ENCODE measurements around the gene PSMC3. TPM values are rescaled to one million over a fixed set of nuclear protein-coding genes. Genes with fewer than 3 reads are reported as not detected.

The PSMC3 gene
- total and polyA plus RNA-seq, 2 donors (not counting 1 experiment from before 2014, with no cell fraction given): 36.7 to 62.7 TPM

GRCh38 chr11:47390422-47390760, 35.8 kb downstream of the PSMC3 start:
- H3K4me3 Mint-ChIP-seq: no peak overlapping the region
- Histone ChIP-seq H4K20me1 (ENCODE audit: control insufficient read depth, insufficient read depth, low read length, poor library complexity, severe bottlenecking) (no peaks in the 10 kb centered on the region), H3K36me3 (replicated peaks in 1 of 2; ENCODE audit: control extremely low read depth in 1 of 2, control insufficient read depth in 1 of 2, extremely low read depth in 1 of 2, insufficient read depth in 2 of 2, low read length in 1 of 2) (no peaks in the 10 kb centered on the region), H3K9ac (ENCODE audit: low read length) (no peak overlapping the region), H3K27ac (ENCODE audit: low read length in 2 of 2) (no peak overlapping the region), H3K79me2 (ENCODE audit: control insufficient read depth, insufficient read depth, low read length) (peaks cover 31% of the 10 kb centered on the region), H3K4me2 (replicated peaks; ENCODE audit: low read depth, low read length, poor library complexity, severe bottlenecking) (no peak overlapping the region), H3K9me3 (ENCODE audit: control extremely low read depth in 1 of 3, control insufficient read depth in 2 of 3, insufficient read depth in 1 of 3, low read length in 2 of 3) (no peaks in the 10 kb centered on the region), H3K4me3 (ENCODE audit: control extremely low read depth in 1 of 5, extremely low read depth in 1 of 5, insufficient read depth in 1 of 5, low read depth in 2 of 5, low read length in 4 of 5) (no peak overlapping the region), H3K4me1 (ENCODE audit: control insufficient read depth in 2 of 2, insufficient read depth in 2 of 2, low read length in 2 of 2) (peaks cover 35 to 56% of the 10 kb centered on the region in 2 donors), H2AFZ (ENCODE audit: insufficient read depth, low read depth, low read length, poor library complexity, severe bottlenecking) (no peak overlapping the region), H3K27me3 (replicated peaks in 1 of 4; ENCODE audit: control extremely low read depth in 1 of 4, control insufficient read depth in 3 of 4, insufficient read depth in 4 of 4, low read length in 3 of 4) (no peaks in the 10 kb centered on the region)
- ATAC-seq (ENCODE audit: low read depth): no peak
- H3K27ac Mint-ChIP-seq: peak overlapping the region; percentile 74
- no peak for TF ChIP-seq CTCF (IDR thresholded peaks at IDR 0.05)
- TF ChIP-seq EZH2 (IDR thresholded peaks at IDR 0.05; ENCODE audit: borderline replicate concordance, insufficient read depth, low read depth, low read length, poor library complexity, severe bottlenecking): no peak
- peak; percentile 1 for DNase-seq
- peaks cover 49% of the 10 kb centered on the region for H3K4me1 Mint-ChIP-seq
- ChIA-PET CTCF (interaction anchor here (0.8 to 5.7 kb wide), 4 partner anchors 12 to 17 kb away, joined by 3 to 72 read pairs (median 9); partner anchors contain the start of gene SPI1), POLR2A (interaction anchor here (0.8 to 2.2 kb wide), 4 partner anchors 10 to 143 kb away, joined by 3 to 7 read pairs (median 4); partner anchors contain the start of gene SPI1)
- no peaks in the 10 kb centered on the region for H3K27me3 Mint-ChIP-seq
- intact Hi-C loops (cut with micrococcal nuclease): no loop called here
- 99% methylated on average over 6 of the region's 6 CpGs for WGBS (ENCODE audit: insufficient coverage)
- no peaks in the 10 kb centered on the region for H3K9me3 Mint-ChIP-seq (ENCODE audit: insufficient read depth)

- peak overlapping the region; percentile 56 for H3K27ac Mint-ChIP-seq
Measured at GRCh38 chr11:47389577-47390421, 36.4 kb downstream of the PSMC3 start.

More at GRCh38 chr11:47389577-47390421, 36.4 kb downstream of the PSMC3 start:
- WGBS (ENCODE audit: insufficient coverage): 47% methylated on average over 12 of the region's 17 CpGs
- no peak for DNase-seq
- Histone ChIP-seq H3K4me2 (replicated peaks; ENCODE audit: low read depth, low read length, poor library complexity, severe bottlenecking) (peak overlapping the region; percentile 27), H3K36me3 (replicated peaks in 1 of 2; ENCODE audit: control extremely low read depth in 1 of 2, control insufficient read depth in 1 of 2, extremely low read depth in 1 of 2, insufficient read depth in 2 of 2, low read length in 1 of 2) (no peaks in the 10 kb centered on the region), H3K27me3 (replicated peaks in 1 of 4; ENCODE audit: control extremely low read depth in 1 of 4, control insufficient read depth in 3 of 4, insufficient read depth in 4 of 4, low read length in 3 of 4) (no peaks in the 10 kb centered on the region), H3K9me3 (ENCODE audit: control extremely low read depth in 1 of 3, control insufficient read depth in 2 of 3, insufficient read depth in 1 of 3, low read length in 2 of 3) (no peaks in the 10 kb centered on the region), H3K79me2 (ENCODE audit: control insufficient read depth, insufficient read depth, low read length) (peaks cover 25% of the 10 kb centered on the region), H4K20me1 (ENCODE audit: control insufficient read depth, insufficient read depth, low read length, poor library complexity, severe bottlenecking) (no peaks in the 10 kb centered on the region), H3K4me1 (ENCODE audit: control insufficient read depth in 2 of 2, insufficient read depth in 2 of 2, low read length in 2 of 2) (peaks cover 29 to 50% of the 10 kb centered on the region in 2 donors), H3K9ac (ENCODE audit: low read length) (no peak overlapping the region), H2AFZ (ENCODE audit: insufficient read depth, low read depth, low read length, poor library complexity, severe bottlenecking) (no peak overlapping the region), H3K4me3 (ENCODE audit: control extremely low read depth in 1 of 5, extremely low read depth in 1 of 5, insufficient read depth in 1 of 5, low read depth in 2 of 5, low read length in 4 of 5) (no peak overlapping the region), H3K27ac (ENCODE audit: low read length in 2 of 2) (no peak overlapping the region)
- Mint-ChIP-seq H3K9me3 (ENCODE audit: insufficient read depth) (no peaks in the 10 kb centered on the region), H3K27me3 (no peaks in the 10 kb centered on the region), H3K4me1 (peaks cover 43% of the 10 kb centered on the region), H3K4me3 (no peak overlapping the region)
- ChIA-PET POLR2A (interaction anchor here (0.8 to 2.2 kb wide), 2 partner anchors 9 to 11 kb away, joined by 3 to 7 read pairs; partner anchors contain the start of gene SPI1), CTCF (interaction anchor here (0.6 to 5.7 kb wide), 8 partner anchors 10 to 583 kb away, joined by 3 to 72 read pairs (median 6); partner anchors contain the start of gene SPI1)
- intact Hi-C loops (cut with micrococcal nuclease): no loop called here
- no peak for ATAC-seq (ENCODE audit: low read depth)
- TF ChIP-seq CTCF (IDR thresholded peaks at IDR 0.05) (no peak), EZH2 (IDR thresholded peaks at IDR 0.05; ENCODE audit: borderline replicate concordance, insufficient read depth, low read depth, low read length, poor library complexity, severe bottlenecking) (no peak)
